ENCODE results near the gene ADCK2.

DNA sequence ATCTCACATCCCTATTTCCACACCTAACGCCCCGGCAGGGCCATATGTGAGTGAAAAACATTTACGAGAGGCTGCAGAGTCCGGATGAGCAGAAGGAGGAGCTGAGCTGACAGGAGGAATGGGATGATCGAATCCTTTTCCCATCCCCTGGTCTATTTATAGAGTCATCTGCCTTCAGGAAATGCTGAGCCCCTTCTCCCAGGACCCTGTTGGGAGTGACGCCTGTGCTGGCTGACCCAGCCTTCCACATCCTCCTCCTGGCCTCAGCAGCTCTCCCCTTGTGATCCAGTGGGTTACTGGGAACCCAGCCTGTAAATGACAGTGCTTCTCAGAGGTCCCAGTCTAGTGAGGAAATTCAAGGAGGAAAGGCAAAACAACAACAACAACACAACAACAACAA is 48.8 kb upstream of the ADCK2 start:
- TF ChIP-seq, protein P1, sequence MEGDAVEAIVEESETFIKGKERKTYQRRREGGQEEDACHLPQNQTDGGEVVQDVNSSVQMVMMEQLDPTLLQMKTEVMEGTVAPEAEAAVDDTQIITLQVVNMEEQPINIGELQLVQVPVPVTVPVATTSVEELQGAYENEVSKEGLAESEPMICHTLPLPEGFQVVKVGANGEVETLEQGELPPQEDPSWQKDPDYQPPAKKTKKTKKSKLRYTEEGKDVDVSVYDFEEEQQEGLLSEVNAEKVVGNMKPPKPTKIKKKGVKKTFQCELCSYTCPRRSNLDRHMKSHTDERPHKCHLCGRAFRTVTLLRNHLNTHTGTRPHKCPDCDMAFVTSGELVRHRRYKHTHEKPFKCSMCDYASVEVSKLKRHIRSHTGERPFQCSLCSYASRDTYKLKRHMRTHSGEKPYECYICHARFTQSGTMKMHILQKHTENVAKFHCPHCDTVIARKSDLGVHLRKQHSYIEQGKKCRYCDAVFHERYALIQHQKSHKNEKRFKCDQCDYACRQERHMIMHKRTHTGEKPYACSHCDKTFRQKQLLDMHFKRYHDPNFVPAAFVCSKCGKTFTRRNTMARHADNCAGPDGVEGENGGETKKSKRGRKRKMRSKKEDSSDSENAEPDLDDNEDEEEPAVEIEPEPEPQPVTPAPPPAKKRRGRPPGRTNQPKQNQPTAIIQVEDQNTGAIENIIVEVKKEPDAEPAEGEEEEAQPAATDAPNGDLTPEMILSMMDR (IDR thresholded peaks at IDR 0.05; ENCODE audit: insufficient read depth, low read depth, low read length), result no peak
- no peak for TF ChIP-seq EZH2 (IDR thresholded peaks at IDR 0.05; ENCODE audit: insufficient read depth, low read length)
